Cortex of kidney (tissue), 1 donor: ENCODE results near the gene RBBP8NL.

Experiments
- DNase-seq: peaks from one replicate; lab custom pipeline; 2025; lab: John Stamatoyannopoulos, UW

RBBP8NL gene, protein sequence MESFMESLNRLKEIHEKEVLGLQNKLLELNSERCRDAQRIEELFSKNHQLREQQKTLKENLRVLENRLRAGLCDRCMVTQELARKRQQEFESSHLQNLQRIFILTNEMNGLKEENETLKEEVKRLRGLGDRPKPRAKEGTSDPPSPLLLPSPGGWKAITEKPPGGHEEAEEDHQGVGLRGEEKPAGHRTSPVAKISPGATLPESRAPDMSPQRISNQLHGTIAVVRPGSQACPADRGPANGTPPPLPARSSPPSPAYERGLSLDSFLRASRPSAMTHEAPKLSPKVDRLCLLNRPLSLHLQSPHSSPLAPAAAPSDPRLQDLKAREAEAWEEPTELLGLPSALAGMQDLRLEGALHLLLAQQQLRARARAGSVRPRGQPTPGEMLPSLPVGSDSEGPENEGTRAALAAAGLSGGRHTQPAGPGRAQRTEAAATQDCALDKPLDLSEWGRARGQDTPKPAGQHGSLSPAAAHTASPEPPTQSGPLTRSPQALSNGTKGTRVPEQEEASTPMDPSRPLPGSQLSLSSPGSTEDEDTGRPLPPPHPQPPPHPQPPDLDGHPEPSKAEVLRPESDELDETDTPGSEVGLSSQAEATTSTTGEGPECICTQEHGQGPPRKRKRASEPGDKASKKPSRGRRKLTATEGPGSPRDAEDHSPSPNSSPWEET

GRCh38 chr20:62427172-62428001 lies at the start of gene RBBP8NL:
Gene RBBP8NL, minus strand, starts transcription at chr20:62427539. Its CDS starts 7,892 bp downstream, at chr20:62419647.
- no peak for DNase-seq

DNA sequence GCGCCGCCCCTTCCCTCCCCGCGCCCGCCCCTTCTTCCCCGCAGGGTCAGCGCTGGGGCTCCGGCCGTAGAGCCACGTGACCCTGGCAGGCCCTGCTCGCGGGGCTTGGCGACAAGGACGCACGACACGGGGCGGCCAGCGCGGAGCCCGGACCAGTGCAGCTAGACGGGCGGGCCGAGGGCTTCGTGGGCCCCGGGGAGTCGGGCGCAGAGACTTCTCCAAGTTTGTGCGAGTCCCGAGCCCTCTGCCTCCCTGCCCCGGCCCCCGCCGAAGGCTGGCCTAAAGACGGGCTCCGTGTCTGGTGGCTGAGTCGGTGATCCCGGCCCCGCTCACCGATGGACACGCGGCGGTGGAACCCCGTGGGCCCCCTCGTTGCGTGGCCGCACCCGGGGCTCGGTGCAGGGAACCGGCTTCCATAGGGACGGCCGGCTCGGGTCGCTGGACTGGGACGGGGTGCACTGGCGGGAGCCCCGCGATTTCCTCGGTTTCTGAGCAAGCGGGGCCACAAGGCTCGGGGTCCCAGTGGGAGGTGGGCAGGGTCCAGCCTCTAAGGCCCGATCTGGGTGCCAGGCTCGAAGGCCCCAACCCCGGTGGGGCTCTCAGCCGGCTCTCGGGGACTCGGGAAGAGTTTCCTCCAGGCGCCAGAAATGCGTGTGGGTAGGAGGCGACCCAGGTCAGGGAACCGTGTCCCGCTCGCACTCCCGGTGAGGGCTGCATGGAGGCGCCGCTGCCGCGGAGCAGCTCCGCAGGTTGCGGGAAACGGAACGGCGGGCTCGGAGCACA lies 48.9 kb upstream of the RBBP8NL start:
- DNase-seq: no peak

- no peak for DNase-seq
Measured at GRCh38 chr20:62475772-62476055, 48.4 kb upstream of the RBBP8NL start, which contains the start of gene GATA5. Gene GATA5, minus strand, starts transcription at chr20:62475995. Its CDS starts 474 bp downstream, at chr20:62475521.

DNA sequence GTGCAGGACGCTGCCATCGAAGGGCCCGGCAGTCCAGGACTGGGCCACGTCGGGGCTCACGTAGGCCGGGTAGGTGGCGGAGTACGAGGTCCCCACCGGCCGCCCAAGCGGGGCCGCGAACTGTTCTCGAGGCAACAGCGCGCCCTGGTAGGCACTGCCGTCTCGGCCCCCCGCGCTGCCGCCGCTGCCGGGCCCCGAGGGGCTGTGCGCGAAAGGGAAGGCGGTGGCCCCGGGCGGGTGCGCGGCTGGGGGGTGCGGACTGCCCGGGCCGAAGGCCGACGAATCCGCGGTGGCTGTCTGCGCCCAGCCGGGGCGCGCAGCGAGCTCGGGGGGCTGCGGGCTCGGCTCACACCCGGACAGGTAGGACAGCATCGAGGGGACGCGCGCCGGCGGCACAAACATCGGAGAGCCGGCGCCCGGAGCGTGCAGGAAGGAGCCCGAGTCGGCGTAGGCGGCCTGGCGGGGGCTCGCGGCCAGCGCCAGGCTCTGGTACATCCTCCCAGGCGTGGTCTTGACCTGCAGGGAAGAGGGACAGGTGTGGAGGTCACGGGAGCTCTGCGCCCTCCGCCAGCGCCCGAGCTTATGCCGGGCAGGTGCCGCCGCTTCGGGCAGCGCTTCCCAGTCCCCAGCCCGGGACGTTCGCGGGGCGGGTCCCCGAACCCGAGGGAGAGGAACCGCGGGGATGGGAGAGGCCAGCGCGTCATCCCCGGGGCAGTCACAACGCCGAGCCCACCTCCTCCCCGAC lies 47.9 kb upstream of the RBBP8NL start:
- no peak for DNase-seq

- no peak for DNase-seq
Measured at GRCh38 chr20:62474604-62475026, 47.3 kb upstream of the RBBP8NL start.

DNA sequence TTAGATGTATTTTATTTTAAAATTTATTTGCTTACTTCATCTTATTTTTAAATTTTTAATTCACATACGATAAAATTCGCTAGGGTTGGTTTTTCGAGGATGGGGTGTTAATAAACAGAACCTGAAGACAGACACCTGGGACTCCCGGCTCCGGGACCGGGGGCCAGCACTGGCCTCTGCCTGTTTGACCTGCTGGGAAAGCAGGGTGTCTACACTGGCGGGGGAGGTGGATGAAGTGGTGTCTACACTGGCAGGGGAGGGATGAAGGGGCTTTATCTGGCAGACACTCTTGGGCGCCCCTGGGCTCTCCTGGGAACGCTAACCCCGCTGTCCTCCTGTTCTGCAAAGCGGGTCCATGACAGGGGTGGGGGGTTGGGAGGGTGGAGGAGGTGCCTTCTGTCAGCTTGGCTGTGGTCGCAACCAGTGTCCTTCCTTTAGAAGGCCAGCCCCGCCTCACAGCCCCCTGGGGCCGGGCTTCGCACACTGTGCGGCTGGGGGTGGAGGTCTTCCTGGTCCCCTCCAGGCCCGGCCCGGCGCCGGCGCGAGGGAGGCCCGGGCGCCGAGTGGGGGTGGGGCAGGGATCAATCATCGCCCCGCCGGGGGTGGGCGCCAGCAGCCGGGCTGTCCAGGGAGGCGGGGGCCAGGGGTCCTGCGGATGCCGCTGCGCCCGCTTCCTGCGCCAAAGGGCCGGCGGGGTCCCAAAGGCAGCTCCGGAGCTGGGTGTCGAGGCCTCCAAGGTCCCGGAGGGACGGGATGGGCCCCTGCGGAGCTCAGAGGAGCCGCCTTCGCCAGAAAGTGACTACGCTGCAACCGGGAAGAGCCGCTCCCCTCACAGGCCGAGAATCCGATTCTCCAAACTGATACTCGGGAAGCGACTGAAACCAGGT lies 46.6 kb upstream of the RBBP8NL start:
- DNase-seq: no peak

DNA sequence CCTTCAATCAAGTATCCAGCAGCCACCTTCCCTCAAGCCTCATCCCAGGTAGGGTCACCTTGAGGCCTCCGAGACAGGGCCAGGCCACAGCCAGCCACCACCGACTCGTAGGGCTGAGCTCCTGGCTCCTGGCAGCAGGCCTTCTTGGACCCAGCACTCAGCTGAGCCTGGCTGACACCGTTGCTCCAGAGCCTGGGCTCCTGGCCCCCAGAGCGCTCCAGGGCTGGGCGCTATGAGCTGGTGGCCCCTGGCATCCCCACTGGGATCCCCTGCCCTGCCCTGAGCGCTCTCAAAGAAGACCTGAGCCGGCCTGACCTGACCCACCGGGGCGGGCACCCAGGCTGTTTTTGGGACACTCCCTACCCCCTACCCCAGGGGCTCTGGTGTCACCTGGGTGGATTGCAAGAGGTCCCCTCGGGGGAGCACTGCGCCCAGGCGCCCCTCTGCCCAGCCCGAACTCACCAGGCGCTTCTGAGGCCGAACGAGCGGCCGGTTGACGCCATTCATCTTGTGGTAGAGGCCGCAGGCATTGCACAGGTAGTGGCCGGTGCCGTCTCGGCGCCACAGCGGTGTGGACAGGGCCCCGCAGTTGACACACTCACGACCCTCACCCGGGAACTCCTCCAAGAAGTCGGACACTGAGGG lies 45.7 kb upstream of the RBBP8NL start:
- DNase-seq: no peak

GRCh38 chr20:62472138-62472940 lies 45.0 kb upstream of the RBBP8NL start:
- DNase-seq: no peak

GRCh38 chr20:62470459-62470858 lies 43.1 kb upstream of the RBBP8NL start:
- no peak for DNase-seq

GRCh38 chr20:62470001-62470400 lies 42.7 kb upstream of the RBBP8NL start:
- no peak for DNase-seq

DNA sequence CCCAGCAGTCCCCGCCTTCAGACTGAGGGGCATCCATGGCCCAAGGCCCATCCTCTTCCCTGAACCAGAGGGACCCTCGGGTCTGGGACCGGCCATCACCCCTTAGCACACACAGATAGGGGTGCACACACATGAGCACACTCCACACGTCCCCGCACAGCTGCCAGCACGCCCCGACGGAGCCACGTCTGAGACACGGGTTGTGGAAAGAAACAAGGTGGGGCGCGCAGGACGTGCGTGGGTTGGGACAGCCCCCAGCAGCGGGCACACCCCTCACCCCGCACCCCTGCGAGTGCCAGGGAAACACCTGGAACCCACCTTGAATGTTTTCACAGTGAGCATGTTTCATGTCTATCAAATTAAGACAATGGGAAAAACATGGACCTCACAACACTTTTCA lies 42.0 kb upstream of the RBBP8NL start:
- DNase-seq: no peak

GRCh38 chr20:62466806-62467537 lies 39.6 kb upstream of the RBBP8NL start:
- DNase-seq: no peak

DNA sequence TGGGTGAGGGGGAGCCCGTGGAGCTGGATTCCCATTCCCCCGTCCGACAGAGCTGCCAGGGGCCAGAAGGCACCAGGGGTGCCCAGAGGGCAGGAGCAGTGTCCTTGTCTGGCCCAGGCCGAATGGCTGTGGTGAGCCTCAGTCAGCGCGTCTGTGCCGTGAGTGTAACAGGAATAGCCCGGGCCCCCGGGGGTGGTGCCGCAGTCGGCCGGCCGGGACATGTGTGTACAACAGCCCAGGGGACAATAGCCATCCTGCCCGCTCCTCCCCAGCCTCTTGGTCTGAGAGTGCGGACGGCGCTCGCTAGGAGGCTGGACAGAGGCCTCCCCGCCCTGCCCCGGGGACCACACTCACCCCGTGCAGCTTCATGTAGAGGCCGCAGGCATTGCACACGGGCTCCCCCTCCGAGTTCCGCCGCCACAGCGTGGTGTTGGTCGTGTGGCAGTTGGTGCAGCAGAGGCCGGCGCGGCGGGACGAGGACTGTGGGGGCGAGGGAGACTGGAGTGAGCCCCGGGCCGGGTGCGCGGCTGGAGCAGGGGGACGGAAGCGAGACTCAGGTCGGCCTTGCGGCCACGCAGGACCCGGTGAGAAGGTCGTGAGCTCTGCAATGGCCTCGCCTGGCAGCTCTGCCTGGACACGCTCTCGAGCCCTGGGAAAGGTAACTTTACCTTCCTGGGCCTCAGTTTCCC lies 38.9 kb upstream of the RBBP8NL start:
- no peak for DNase-seq

DNA sequence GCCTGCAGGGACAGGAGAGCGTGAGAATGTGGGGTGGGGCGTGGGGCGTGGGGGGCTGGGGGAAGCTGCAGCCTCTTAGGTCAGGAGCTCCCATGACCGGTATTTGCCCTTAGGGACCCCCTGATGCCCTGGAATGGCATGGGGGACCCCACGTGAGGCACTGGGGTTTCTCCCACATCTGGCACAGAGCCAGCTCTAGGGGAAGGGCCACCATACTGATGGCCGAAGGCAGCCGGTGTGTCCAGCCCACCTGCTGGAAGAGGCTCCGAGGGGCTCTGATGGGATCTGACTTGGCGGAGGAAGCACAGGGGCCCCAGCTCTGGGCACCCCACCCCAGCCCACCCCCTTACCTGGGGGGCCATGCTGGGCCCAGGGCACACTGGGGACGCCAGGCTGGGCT lies 37.7 kb upstream of the RBBP8NL start:
- DNase-seq: no peak

GRCh38 chr20:62464425-62464770 lies 37.1 kb upstream of the RBBP8NL start:
- DNase-seq: no peak

DNA sequence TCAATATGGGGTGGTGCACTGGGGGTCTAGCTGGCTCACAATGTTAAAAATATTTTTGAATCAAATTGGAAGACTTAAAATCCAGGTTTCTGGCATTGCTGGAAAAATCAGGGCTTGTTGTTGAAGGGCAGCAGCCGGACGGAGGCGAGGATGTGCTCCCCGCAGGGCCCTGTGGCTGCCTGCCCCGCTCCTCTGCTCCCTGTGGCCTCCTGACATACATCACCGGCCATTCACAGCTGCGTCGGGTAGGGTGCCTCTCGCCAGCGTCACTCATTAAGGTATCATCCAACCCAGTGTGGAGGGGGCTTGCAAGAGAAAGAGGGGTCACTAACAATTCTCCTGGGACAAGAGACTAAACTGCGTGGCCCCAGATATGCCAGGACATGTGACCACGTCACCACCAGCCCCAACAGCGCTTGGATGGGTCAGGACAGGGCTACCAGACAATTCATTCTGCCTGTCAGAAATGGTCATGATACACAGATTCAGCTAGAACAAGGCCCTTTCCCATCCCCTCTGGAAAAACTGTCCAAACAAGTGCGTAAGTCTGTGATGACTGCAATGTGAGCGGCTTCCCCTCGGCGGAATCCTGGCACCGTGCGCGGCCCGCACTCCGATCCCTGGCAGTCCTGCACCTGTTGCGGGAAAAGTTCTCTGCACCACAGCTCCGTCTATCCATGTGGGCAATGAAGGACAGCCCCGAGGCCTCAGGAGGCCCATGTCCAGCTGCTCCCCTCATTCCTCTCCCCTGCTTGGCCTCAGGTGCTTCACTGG lies 36.5 kb upstream of the RBBP8NL start:
- DNase-seq: no peak
